GM19455 (cell line): ENCODE measurements around the gene KRT79.

Experiments used
- ATAC-seq: cut with Tn5 transposase; IDR thresholded peaks from one replicate; pipeline ENCODE4 v1.9.1; 2021; ENCODE audit not compliant: unreplicated experiment

The KRT79 gene

DNA sequence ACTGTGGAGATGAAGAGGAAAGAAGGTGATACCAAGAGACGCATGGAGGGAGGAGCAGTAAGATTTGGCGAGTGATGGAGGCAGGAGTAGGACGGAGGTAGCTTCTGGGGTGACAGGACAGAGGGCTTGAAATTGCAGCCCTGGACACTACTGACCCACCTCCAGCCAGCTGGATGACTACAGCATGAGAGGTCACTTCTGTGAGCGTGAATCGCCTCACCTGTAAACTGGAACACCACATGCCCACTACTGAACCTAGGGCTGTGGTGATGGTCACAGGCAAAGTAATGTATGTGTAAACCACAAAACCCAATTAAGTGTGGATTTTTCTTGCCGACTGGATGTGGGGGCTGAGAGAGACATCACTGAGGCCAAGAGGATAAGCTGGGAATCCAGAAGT lies 13.6 kb downstream of the KRT79 start:
- ATAC-seq = no peak

- no peak for ATAC-seq
Measured at GRCh38 chr12:52819731-52820510, 14.2 kb downstream of the KRT79 start.

DNA sequence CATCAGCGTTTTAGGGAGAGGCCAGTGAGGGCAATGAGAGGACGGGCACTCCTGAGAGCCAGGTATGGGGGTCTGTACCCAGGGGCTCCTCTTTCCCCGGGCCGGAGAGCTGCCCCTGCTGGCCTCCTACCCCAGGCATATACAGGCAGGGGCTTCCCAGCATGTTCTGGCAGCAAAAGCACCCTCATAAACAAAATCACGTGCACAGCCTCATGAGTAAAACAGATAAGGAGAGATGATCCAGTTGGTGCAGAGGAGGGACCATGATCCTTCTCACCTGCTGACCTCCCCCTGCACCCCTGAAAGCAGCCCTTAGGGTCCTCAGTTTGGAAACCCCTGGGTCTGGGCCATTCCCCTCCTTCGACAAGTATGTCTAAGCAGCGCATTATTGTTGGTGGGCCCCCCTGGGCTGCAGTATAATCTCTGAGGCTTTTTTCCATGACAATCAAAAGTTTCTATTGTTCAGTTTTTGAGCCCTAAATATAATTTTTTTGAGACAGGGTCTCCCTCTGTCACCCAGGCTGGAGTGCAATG lies 15.2 kb downstream of the KRT79 start:
- no peak for ATAC-seq

- ATAC-seq = no peak
Measured at GRCh38 chr12:52818388-52818787, 15.7 kb downstream of the KRT79 start.

- no peak for ATAC-seq
Measured at GRCh38 chr12:52817699-52818238, 16.3 kb downstream of the KRT79 start.

DNA sequence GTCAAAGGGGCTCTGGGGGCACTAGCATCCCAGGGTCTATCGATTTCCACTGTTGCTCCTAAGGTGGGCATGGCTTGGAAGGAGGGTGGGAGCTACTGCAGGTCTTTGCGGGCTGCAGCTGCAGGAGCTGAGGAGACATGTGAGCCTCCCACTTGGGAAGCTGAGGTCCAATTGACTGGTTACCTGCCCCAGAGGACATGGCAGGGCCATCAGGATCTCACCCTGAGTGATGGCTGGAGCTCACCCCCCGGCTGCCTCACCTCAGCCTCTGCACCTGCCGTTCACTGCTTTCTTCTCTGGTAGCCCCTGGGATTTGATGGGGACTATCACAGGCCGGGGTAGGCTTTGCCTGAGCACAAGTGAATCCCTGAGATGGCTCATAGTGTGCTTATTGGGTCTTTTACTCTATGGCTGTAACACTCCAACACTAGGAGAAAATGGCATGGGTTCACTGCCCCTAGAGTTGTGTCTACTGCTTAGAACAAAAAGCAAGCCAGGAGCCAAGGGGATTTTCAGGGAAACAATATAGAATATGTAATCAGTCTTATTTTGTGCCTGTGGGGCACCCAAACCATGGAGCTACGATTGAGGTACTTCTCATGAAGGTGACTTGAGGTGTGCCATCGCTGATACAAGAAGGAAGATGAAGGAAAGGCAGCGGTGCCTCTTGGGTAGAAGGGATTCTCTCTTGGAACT lies 17.0 kb downstream of the KRT79 start:
- no peak for ATAC-seq

- ATAC-seq = no peak
Measured at GRCh38 chr12:52815676-52816588, 18.2 kb downstream of the KRT79 start.

GRCh38 chr12:52815161-52815560 lies 18.9 kb downstream of the KRT79 start:
- no peak for ATAC-seq

DNA sequence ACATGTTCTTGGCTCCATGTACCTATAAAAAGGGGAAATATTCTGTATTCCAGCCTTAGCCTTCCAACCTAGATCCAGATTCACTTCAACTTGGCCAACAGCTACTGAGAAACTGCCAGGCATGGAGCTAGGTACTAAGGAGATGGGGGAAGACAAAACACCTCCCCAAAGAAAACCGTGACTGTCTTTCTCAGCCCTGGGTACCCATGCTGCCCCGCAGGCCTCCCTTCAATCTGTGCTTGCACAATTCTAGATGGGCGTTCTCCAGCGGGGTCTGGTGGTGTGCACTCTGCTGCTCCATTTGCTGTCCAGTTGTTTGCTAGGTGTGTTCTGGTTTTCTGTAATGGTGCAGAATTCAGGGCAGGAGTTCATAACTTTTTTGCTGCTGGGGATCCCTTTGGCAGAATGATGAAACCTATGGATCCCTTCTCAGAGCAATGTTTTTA lies 19.4 kb downstream of the KRT79 start:
- ATAC-seq = no peak

GRCh38 chr12:52813885-52814709 lies 20.0 kb downstream of the KRT79 start, which contains the start of gene KRT4:
TSS of gene KRT4 (minus strand) at chr12:52814116. CDS start at chr12:52814058, 58 bp downstream.
- no peak for ATAC-seq

DNA sequence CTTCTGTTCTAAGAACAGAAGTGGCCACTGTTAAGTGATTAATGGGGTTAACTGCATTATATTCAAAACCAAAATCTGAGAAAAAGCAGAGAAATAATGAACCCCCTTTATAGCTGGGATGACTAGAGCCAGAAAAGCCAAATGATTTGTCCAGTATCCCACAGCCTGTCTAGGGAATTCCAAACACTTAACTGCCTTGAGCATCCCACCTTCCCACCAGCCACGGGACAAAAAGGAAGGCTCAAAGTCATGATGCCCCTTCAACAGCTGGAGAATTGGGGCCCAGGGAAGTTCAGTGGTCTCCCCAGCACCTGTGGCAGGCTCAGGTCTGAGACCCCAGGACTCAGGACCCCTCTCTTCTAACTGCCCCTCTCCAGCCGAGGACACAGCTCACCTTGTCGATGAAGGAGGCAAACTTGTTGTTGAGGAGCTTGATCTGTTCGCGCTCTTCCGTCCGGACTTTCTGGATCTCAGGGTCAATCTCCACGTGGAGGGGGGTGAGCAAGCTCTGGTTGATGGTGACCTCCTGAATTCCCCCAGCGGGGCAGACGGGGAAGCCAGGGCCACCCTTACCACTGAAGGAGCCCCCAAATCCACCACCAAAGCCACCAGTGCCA lies 20.8 kb downstream of the KRT79 start:
- no peak for ATAC-seq

GRCh38 chr12:52812749-52813148 lies 21.4 kb downstream of the KRT79 start:
- ATAC-seq = no peak

GRCh38 chr12:52812073-52812400 lies 22.1 kb downstream of the KRT79 start:
- no peak for ATAC-seq

DNA sequence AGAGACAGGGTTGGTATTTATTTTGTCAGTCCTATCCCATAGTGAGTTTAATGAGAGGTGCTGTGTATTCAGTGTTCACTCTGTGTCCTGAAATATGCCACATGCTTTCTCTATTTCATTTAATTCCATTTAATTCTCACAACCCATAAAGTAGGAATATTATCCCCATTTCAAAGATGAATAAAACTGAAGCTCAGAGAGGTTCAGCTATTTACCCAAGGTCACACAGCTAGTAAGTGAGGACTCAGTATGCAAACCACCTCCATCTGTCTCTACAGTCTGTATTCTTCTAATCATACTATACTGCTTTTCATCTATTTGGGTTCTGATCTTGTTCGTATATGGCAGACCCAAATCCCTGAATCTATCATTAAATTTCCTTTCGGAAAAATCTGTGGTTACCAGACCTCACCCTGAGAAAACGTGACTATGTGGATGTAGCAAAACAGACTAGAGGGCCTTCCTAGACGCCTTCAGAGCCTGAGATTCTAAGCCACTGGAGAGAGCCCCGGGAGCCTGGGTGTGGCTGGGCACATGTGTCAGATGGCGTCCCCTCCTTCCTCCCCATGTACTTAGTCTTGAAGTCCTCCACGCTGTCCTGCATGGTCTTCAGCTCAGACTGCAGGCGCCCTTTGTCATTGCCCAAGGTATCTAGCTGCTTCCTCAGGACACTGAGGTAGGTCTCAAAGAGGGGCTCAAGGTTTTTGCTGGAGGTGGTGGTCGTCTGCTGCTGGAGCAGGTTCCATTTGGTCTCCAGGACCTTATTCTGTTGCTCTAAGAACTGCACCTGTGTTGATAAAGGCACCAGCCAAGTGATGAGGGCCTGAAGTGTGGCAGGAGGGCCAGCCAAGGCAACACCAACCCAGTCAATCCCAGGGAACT lies 22.7 kb downstream of the KRT79 start:
- no peak for ATAC-seq

DNA sequence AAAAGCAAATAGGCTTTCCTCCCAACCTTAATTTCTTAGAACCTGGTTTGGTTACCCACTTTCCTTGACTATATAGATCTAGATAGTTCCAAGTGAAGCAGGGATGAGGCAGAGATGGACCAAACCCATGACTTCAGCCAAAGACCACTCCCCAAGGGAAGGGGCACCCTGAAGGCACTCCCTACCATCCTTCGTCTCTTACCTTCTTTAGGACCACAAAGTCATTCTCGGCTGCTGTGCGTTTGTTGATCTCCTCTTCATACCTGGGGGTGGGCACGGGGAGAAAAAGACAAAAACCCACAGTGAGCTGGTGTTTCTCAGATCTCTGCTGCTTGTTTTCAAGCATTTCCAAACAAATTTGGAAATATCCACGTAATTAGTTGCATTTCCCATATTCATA lies 23.6 kb downstream of the KRT79 start:
- no peak for ATAC-seq

DNA sequence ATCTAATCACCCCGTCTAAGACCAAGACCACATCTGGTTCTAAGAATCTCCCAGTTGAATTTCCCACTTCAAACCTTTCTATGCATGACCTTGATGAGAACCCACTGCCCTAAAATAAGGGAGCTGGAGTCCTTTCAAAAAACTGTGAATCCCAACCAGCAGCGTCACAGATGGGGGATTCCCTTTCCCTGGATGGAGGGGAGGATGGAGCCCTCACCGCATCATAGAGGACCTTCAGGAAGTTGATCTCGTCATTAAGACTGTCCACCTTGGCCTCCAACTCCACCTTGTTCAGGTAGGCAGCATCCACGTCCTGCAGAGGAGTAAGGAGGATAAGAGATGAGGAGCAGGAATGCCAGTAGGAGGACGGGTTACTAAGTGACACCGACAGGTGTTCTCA lies 24.9 kb downstream of the KRT79 start:
- no peak for ATAC-seq

- ATAC-seq = no peak
Measured at GRCh38 chr12:52808573-52809160, 25.4 kb downstream of the KRT79 start.
